HepG2 (cell line): ENCODE results near the gene FAM117B. TPM values are rescaled to one million over a fixed set of nuclear protein-coding genes. Genes with fewer than 3 reads are reported as not detected.
A peak's percentile ranks its signal among the peaks of the same experiment; 100 is the strongest.

ENCODE experiments used
- ATAC-seq: fragments of 200-7000 bp; cut with Tn5 transposase; 3 replicates; pipeline ENCODE4 v1.9.1; 2020; ENCODE audit warnings: mild to moderate bottlenecking, moderate library complexity
- BruUV-seq: library from RNA; stranded (reverse); fragments of 400-500 nt; replicated peaks from 2 replicates; lab custom pipeline; 2021; lab: Mats Ljungman, UMichigan
- CTCF ChIA-PET: fragments of 300-600 bp; formaldehyde crosslinking; extraction: SDS; loops from one replicate; lab custom pipeline; 2021; ENCODE audit warnings: low total read pairs, inconsistent platforms, low intra/inter-chr PET ratio; lab: Yijun Ruan, JAX
- POLR2A ChIA-PET: fragments of 350-600 bp; sonication (Branson Sonifier 250); formaldehyde crosslinking; loops from one replicate; lab custom pipeline; 2020; ENCODE audit warnings: antibody characterized with exemption, inconsistent platforms; lab: Yijun Ruan, JAX
- DNase-seq: peaks from one replicate; pipeline ENCODE4 v3.0.0-alpha.2; 2015; ENCODE audit warnings: low spot score
- FAIRE-seq: peaks from 3 replicates; lab custom pipeline; 2011; peaks lifted over from hg19 to GRCh38; lab: Jason Lieb, UNC
- H2AFZ ChIP-seq: one replicate; pipeline ENCODE4 v1.6.1; 2011; ENCODE audit warnings: low read length, inconsistent platforms
- H3K27ac ChIP-seq: fragments of 300-600 bp; 3 replicates; pipeline ENCODE4 v1.8.0; 2011; ENCODE audit warnings: mixed run types, mild to moderate bottlenecking, mixed read lengths, low read length, inconsistent platforms; ENCODE audit not compliant: insufficient read depth; ENCODE audit errors: extremely low read length
- H3K27me3 ChIP-seq, 2 experiments: fragments of 200-600 bp in 1 of 2; 2 replicates in 1 of 2; 3 replicates in 1 of 2; pipeline versions ENCODE4 v1.6.0 to v1.8.0; 2011; ENCODE audit warnings: low read length in 2 of 2, mild to moderate bottlenecking in 2 of 2, moderate library complexity in 2 of 2, inconsistent platforms in 1 of 2; ENCODE audit not compliant: insufficient read depth in 2 of 2, control insufficient read depth in 1 of 2
- H3K36me3 ChIP-seq, 2 experiments: fragments of 200-600 bp in 1 of 2; replicated peaks in 1 of 2; 2 replicates in 1 of 2; 3 replicates in 1 of 2; pipeline versions ENCODE4 v1.5.1 to v1.8.0; 2011; ENCODE audit warnings: low read length in 2 of 2, inconsistent platforms in 1 of 2; ENCODE audit not compliant: insufficient read depth in 2 of 2, control insufficient read depth in 1 of 2
- H3K4me1 ChIP-seq: 2 replicates; pipeline ENCODE4 v1.5.1; 2012; ENCODE audit warnings: low read length, inconsistent platforms; ENCODE audit not compliant: insufficient read depth
- H3K4me2 ChIP-seq: 2 replicates; pipeline ENCODE4 v1.6.0; 2011; ENCODE audit warnings: low read depth, low read length, inconsistent platforms
- H3K4me3 ChIP-seq, 3 experiments: fragments of 200-600 bp in 1 of 3; sonication (generic), shearing (Covaris generic) in 1 of 3; replicated peaks in 1 of 3; 2 replicates each; pipeline ENCODE4 v1.5.1; 2011 to 2016; ENCODE audit warnings: low read length in 3 of 3, inconsistent platforms in 2 of 3, low read depth in 2 of 3, mild to moderate bottlenecking in 2 of 3, control low read depth in 1 of 3, mixed read lengths in 1 of 3; ENCODE audit not compliant: insufficient read depth in 1 of 3
- H3K79me2 ChIP-seq: one replicate; pipeline ENCODE4 v1.6.1; 2011; ENCODE audit warnings: low read length, inconsistent platforms; ENCODE audit not compliant: insufficient read depth
- H3K9ac ChIP-seq: 2 replicates; pipeline ENCODE4 v1.6.0; 2011; ENCODE audit warnings: mild to moderate bottlenecking, low read depth, low read length, inconsistent platforms; ENCODE audit not compliant: insufficient read depth
- H3K9me3 ChIP-seq: 2 replicates; pipeline ENCODE4 v1.5.1; 2012; ENCODE audit warnings: mild to moderate bottlenecking, low read length
- H4K20me1 ChIP-seq: 2 replicates; pipeline ENCODE4 v1.6.0; 2011; ENCODE audit warnings: inconsistent platforms, mild to moderate bottlenecking, low read length, moderate library complexity; ENCODE audit not compliant: insufficient read depth
- CEBPB ChIP-seq: IDR thresholded peaks from 2 replicates; pipeline ENCODE4 v1.6.1; 2011; ENCODE audit warnings: low read depth, low read length, improper control_type of control experiment, borderline replicate concordance
- CSRNP1 ChIP-seq: sonication (generic); formaldehyde crosslinking; IDR thresholded peaks from 2 replicates; pipeline ENCODE4 v1.8.1; 2023; ENCODE audit warnings: mild to moderate bottlenecking, missing genetic modification reagents
- GFI1 ChIP-seq: sonication (generic); formaldehyde crosslinking; IDR thresholded peaks from 2 replicates; pipeline ENCODE4 v1.5.0; 2020; ENCODE audit warnings: missing genetic modification reagents, mild to moderate bottlenecking, borderline replicate concordance
- HOXA7 ChIP-seq: sonication (generic); formaldehyde crosslinking; IDR thresholded peaks from 2 replicates; pipeline ENCODE4 v1.8.1; 2022; ENCODE audit warnings: mild to moderate bottlenecking, missing genetic modification reagents, moderate library complexity
- JDP2 ChIP-seq: sonication (generic); formaldehyde crosslinking; IDR thresholded peaks from 2 replicates; pipeline ENCODE4 v1.8.1; 2022; ENCODE audit warnings: missing genetic modification reagents, borderline replicate concordance
- MATR3 ChIP-seq: sonication (generic); formaldehyde crosslinking; IDR thresholded peaks from 2 replicates; pipeline ENCODE4 v1.4.0; 2020; ENCODE audit warnings: missing genetic modification reagents
- SMAD3 ChIP-seq: sonication (generic); formaldehyde crosslinking; IDR thresholded peaks from 2 replicates; pipeline ENCODE4 v1.4.0; 2020; ENCODE audit warnings: missing genetic modification reagents
- ZNF616 ChIP-seq: sonication (generic); formaldehyde crosslinking; IDR thresholded peaks from 2 replicates; pipeline ENCODE4 v1.5.0; 2020; ENCODE audit warnings: low read depth, mild to moderate bottlenecking, missing genetic modification reagents
- WGBS: methylation state at CpG from one replicate; pipeline ENCODE4 v1.1.6; 2017; ENCODE audit warnings: low lambda C conversion rate; 5-methylcytosine and 5-hydroxymethylcytosine counted together
- in situ Hi-C: cut with HindIII; loops from 2 replicates; pipeline ENCODE4 v1.10.0; 2017; ENCODE audit warnings: low pct_unique_long_range_greater_than_20kb; ENCODE audit not compliant: extremely low pct_ligation_motif_present
- intact Hi-C: fragments of 100-400 bp; cut with micrococcal nuclease; formaldehyde crosslinking; loops from one replicate; pipeline ENCODE4 v1.10.0; 2022; ENCODE audit not compliant: unreplicated experiment
- polyA plus RNA-seq, 8 experiments: library from polyadenylated mRNA; depleted of rRNA in 3 of 8; stranded (reverse) in 7 of 8; unstranded in 1 of 8; fragments of >200 nt; fragmentation: Illumina TruSeq in 4 of 8; extraction: Trizol in 4 of 8; gene quantifications; 2 replicates each; pipeline versions ENCODE4 v1.2.1 to v1.2.3, GENCODE V29; 2011 to 2016; ENCODE audit warnings: low read depth in 4 of 8, missing spikeins in 1 of 8, mixed read lengths in 1 of 8; ENCODE audit not compliant: insufficient read depth in 1 of 8
- total RNA-seq, 5 experiments: library from RNA; depleted of rRNA; stranded (reverse); fragments of >200 nt; fragmentation: Illumina TruSeq; extraction: Trizol; gene quantifications; 2 replicates each; pipeline ENCODE4 v1.2.3, GENCODE V29; 2016; ENCODE audit warnings: low read depth in 1 of 5

The FAM117B gene
- total and polyA plus RNA-seq, 2 of the 13 experiments (the other 11 are each of a cell fraction or from before 2014, with no cell fraction given) = 5.8 to 11.0 TPM

GRCh38 chr2:202610380-202610779, 24.4 kb upstream of the FAM117B start (continued):
- TF ChIP-seq CSRNP1 = no peak

- H3K9ac ChIP-seq = no peak overlapping the region
- intact Hi-C loops (no loop called here), in situ Hi-C loops (no loop called here)
- H3K27ac ChIP-seq = no peak overlapping the region
- no peaks in the 10 kb centered on the region for H4K20me1 ChIP-seq
- CTCF ChIA-PET = no interaction called here
- no peak overlapping the region for H3K4me3 ChIP-seq
- H3K27me3 ChIP-seq = peaks cover 0 to 9% of the 10 kb centered on the region in 2 experiments; a peak in 2 of 5 replicates
- H3K79me2 ChIP-seq = no peaks in the 10 kb centered on the region
- no peaks in the 10 kb centered on the region for H3K36me3 ChIP-seq
- TF ChIP-seq JDP2 (CRISPR knock-in tag) (no peak), CEBPB (peak; percentile 78), ZNF616 (no peak), MATR3 (CRISPR knock-in tag) (no peak), GFI1 (no peak), SMAD3 (CRISPR knock-in tag) (no peak), HOXA7 (CRISPR knock-in tag) (no peak)
- WGBS = 78% methylated on average over 1 of the region's 1 CpG
- FAIRE-seq (no peak), DNase-seq (no peak), ATAC-seq (no peak)
- H2AFZ ChIP-seq = no peak overlapping the region
- no peaks in the 10 kb centered on the region for H3K9me3 ChIP-seq
- 0 out of 2 replicates have a peak, but pooled peaks cover 8% of the 10 kb centered on the region for H3K4me1 ChIP-seq
- POLR2A ChIA-PET = no interaction called here
- BruUV-seq = no TSS peak
- H3K4me2 ChIP-seq = no peak overlapping the region
Measured at GRCh38 chr2:202612145-202612544, 22.6 kb upstream of the FAM117B start.
